GM18505 (cell line): ENCODE measurements around the gene GJB2.
"Not testable (repeated sequence)": the region's sequence is repeated elsewhere in the genome, so short reads cannot be mapped to it uniquely, and the experiment has no call there.

Experiments
- ATAC-seq: cut with Tn5 transposase; IDR thresholded peaks from one replicate; pipeline ENCODE4 v1.9.1; 2021; ENCODE audit not compliant: unreplicated experiment
- POLR2A ChIP-seq: IDR thresholded peaks from 4 replicates; pipeline ENCODE4 v1.6.1; 2011; ENCODE audit warnings: borderline replicate concordance; ENCODE audit not compliant: insufficient read depth, insufficient read length; ENCODE audit errors: extremely low read depth

The GJB2 gene

DNA sequence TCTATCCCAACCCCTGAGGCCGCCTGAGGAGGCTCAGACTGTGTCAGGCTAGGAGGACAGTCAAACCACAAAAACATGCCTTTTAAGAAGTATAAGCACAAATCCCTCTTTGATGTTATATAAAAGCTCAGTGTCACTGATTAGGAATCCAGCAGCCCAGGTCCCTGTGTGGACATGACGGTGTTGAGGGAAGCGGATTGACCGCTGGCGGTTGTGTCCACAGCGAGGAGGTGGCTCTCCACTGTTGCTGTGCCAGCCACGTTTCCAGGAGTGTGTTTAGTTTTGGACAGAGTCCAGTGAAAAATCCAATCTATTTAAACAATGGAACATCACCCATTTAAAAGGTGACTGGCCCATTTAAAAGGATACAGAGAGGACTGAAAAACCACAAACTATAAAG lies 24.3 kb downstream of the GJB2 start:
- TF ChIP-seq POLR2A: no peak
- ATAC-seq: no peak

DNA sequence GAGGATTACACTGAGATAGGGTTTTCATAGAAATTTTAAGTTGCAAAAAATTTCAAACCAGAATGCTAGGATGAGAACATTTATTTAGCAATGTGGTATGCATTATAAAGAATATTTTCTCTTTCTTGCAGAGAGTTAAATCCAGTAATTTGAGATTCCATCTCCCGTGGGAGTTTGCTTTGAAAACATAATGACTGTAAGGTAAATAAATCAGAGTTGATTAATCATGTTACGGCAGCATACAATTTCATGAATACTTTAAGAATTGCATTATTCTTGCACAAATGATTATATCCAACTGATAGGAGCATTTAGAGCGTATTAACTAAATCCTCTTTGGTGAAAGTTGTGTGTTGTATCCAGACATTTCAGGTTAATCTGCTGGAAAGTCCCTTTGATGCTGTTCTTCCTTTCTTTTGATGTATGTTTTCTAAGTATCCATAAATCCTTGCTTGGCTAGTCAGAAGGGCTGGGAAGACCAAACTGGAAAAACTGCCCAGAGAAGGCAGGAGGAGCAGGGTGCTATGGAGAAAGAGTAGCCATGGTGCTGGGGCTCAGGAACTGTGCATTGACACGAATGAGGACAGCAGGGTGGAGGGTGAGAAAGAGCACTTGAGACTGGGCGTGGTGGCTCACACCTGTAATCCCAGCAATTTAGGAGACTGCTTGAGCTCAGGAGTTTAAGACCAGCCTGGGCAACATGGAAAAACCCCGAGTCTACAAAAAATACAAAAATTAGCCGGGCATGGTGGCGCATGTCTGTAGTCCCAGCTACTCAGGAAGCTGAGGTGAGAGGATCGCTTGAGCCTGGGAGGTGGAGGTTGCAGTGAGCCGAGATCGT lies 27.1 kb downstream of the GJB2 start:
- no peak for TF ChIP-seq POLR2A
- ATAC-seq: no peak

DNA sequence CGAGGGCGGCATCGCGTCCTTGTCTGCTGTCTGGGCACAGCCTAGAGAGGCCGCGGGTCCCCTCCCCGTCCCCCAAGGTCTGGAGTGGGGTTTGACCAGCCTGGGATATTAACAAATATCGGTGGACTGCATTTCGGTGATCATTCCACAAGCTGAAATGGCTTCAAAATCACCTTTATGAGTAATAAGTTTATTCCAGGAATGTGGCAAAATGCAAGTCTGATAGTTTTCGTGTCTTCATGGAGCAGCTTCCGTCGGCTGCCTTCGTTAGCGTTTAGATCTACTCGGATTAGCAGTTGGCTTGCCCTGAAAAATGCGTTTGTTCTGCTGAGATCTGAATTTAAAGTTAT lies 30.8 kb downstream of the GJB2 start:
- no peak for ATAC-seq
- no peak for TF ChIP-seq POLR2A

DNA sequence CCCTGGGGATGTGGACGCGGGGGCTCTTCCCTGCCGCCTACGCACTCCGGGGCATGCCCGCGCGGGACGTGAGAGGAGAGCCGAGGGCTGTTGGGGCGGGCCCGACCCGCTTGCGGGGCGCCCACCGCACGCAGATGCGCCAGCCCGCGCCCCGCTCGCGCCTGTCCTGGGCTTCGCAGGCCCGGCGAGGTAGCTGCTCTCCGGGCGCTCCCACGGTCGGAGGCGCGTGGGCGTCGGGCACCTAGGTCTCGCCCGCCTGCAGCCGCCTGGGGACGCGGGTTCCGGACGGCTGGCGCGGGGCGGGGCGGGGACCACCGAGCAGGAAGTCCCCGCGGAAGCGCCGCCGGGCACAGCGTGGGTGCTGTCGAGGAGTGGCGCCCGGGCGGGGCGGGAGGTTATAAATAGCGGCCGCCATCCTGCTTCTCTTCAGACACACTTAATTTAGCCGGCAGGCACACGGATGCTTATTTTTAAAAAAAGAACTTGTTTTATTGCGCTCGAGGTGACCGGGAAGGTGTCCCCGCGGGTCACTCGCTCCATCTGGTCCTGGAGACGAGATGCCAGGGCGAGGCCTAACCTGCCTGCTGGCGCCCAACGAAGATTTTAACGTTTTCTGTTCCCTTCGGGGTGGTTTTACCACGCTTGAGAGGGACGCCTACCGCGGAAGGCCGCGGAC lies 31.3 kb downstream of the GJB2 start:
- TF ChIP-seq POLR2A: no peak
- ATAC-seq: peak; percentile 56

DNA sequence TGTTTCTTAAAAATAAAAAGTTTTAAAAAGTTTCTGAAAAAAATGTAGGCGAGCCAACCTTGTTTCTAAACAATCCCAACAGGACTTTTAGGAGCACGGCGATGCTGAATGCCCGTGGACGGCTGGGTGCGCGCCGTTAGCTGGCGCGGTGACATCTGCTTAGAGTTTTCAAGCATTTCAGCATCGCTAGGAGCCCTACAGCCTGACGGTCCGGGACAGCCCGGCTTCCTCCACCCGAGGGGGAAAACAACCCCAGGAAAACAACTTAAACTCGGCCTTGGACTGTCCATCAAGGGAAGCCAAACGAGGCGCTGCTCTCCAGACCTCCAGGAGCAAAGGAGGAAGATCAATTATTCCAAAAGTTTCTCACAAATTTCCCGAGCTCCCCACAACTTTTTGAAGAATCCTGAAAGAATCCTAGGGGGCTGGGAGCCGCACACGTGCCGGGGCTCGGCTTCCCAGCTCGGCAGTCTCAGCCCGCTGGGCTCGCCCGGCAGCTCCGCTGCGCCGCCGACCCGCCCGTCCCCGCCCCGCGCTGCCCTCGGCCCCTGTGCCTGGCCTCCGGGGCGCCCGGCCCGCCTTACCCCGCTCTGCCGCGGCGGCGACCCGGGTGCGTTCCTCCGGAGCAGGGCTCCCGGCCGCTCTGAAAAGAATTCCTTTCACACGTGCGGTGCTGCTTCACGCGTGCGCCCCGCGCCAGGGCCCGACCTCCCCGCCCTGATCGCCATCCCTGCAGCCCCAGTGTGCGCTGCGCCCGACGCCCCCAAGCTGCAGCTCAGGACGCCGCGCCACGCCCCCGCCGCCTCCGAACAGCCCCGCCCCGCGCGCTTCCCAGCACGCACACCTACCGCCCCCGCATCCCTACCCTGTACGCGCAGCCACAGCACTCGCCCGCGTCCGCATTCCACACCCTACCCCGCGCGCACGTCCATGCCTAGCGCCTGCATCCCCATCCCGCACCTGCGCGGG lies 32.1 kb downstream of the GJB2 start, which contains the start of gene GJA3:
GJA3 (minus strand) TSS at position 747 of the 969 bp plus-strand sequence. CDS start 17,764 bp downstream, outside the sequence.
- peak; percentile 62 for ATAC-seq

DNA sequence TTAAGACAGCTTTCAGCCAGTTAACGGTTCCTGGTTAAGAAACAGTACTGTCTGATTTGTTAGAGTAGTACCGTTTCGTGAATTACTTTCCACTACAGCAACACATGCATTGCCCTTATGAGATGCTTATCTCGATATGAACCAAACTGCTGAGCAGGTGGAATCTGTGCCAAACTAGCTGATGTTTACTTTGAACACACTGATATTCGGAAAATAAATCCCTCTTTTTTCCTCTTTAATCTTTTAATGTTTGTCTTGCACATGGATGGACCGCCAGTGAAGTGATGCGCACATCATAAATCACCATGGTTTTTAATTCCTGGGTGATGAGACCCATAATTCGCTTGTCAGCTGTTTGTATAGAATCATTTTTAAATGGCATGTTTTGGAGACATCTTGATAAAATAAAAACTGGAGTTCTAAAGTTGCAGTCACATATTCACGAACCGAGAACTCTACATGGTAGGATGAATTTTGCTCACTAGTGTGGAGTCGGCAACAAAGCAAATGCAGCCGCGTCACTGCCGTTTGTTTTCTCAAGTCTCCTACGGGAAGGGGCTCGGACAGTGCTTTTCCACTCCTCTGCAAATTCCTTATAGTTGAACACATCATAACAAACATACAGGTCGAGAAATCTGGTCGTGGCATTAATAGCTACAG lies 33.0 kb downstream of the GJB2 start:
- ATAC-seq: no peak
- TF ChIP-seq POLR2A: no peak

More for the DNA sequence above, 32.1 kb downstream of the GJB2 start, which contains the start of gene GJA3:
- no peak for TF ChIP-seq POLR2A

GRCh38 chr13:20157151-20157796 lies 35.5 kb downstream of the GJB2 start:
- TF ChIP-seq POLR2A: no peak
- ATAC-seq: no peak

DNA sequence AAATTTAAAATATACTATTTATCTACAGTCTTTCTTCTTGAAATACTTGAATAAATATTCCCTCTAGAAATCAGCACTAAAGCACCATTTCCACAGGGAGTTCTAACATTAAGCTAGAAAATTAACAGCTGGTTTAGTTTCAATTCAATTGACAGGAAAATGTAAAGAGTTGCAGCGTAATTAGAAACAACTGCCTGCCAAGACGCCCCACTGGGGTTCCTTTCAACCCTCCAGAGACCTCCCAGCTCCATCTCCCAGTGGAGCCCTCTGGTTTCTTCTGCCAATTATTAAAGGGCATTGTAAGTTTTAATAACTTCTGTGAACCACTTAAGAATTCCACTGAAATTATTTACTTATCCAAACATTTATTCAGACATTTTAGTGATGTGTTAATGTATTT lies 36.0 kb downstream of the GJB2 start:
- no peak for ATAC-seq
- TF ChIP-seq POLR2A: no peak

- not testable (repeated sequence) for ATAC-seq
Measured at GRCh38 chr13:20153290-20153689, 39.4 kb downstream of the GJB2 start.

DNA sequence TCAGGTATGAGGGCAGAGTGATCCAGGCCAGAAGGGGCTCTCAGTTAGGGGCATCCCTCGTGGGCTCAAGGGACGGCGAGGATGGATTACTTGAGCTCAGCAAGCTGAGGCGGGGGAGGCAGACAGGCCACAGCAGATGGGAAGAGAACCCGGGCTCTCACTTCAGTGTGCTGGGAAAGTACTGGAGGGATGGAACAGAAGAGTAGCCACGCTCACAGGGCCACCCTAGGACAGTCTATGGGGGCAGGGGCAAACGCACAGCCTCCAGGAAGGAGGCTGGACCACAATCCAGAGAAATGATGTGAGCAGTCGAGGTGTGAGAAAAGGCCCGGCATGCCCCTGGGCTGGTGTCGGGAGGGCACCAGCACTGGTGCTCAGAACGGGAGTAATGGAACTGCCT lies 41.1 kb downstream of the GJB2 start:
- no peak for TF ChIP-seq POLR2A
- ATAC-seq: no peak

- no peak for ATAC-seq
- TF ChIP-seq POLR2A: no peak
Measured at GRCh38 chr13:20151016-20151415, 41.7 kb downstream of the GJB2 start.

DNA sequence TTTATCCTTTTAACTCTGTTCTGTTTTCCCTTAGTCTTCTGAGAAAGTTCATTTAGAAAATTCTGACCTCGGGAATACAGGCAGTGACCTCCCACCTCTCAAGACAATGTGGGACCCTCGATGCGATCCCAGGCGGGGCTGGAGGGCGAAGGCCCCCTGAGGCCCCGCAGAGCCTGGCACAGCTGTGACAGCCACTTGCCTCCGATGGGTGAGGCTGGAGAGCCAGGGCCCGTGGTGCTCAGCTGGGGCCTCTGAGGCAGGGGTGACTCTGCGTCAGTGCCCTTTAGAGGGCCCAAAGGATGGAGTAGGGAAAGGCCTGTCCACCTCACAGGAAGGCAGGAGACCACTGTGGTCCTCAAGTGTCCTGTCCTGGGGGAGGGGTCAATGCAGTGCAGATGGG lies 42.2 kb downstream of the GJB2 start:
- no peak for TF ChIP-seq POLR2A
- no peak for ATAC-seq

- ATAC-seq: no peak
Measured at GRCh38 chr13:20149762-20150161, 43.0 kb downstream of the GJB2 start.

More at GRCh38 chr13:20149762-20150161, 43.0 kb downstream of the GJB2 start:
- no peak for TF ChIP-seq POLR2A
